CD4-positive, alpha-beta T cell (primary cell): ENCODE data around the gene B4GALT5. TPM values are rescaled to one million over a fixed set of nuclear protein-coding genes. Genes with fewer than 3 reads are reported as not detected.

ENCODE experiments used
- ATAC-seq: fragments of 200-7000 bp; cut with Tn5 transposase; one replicate; pipeline ENCODE4 v1.10.0; 2022; ENCODE audit warnings: mild to moderate bottlenecking; ENCODE audit not compliant: poor library complexity
- CTCF ChIA-PET: fragments of 350-600 bp; sonication (Branson Sonifier 250); formaldehyde crosslinking; loops from one replicate; lab custom pipeline; 2021; ENCODE audit warnings: antibody characterized with exemption, inconsistent platforms; lab: Charles Lee
- POLR2A ChIA-PET: fragments of 350-600 bp; sonication (Branson Sonifier 250); formaldehyde crosslinking; loops from one replicate; lab custom pipeline; 2021; ENCODE audit warnings: antibody characterized with exemption, inconsistent platforms; lab: Charles Lee
- DNase-seq, 14 experiments: peaks; one replicate each; pipeline ENCODE4 v3.0.0-alpha.2; 2013 to 2020; ENCODE audit warnings: mixed read lengths in 2 of 14
- H3K27ac ChIP-seq, 2 donors: one replicate each; pipeline versions ENCODE4 v1.5.1 to v1.7.0; 2013; ENCODE audit warnings: low read length in 2 of 2, low read depth in 1 of 2, mild to moderate bottlenecking in 1 of 2
- H3K27me3 ChIP-seq, 2 experiments: 1 replicate in 1 of 2; 2 replicates in 1 of 2; pipeline versions ENCODE4 v1.6.1 to v1.7.0; 2013; ENCODE audit warnings: low read length in 2 of 2, control low read depth in 1 of 2, mild to moderate bottlenecking in 1 of 2, moderate library complexity in 1 of 2; ENCODE audit not compliant: insufficient read depth in 2 of 2, control insufficient read depth in 1 of 2
- H3K36me3 ChIP-seq: one replicate; pipeline ENCODE4 v1.6.1; 2013; ENCODE audit warnings: low read length, control low read depth; ENCODE audit not compliant: insufficient read depth
- H3K4me1 ChIP-seq: one replicate; pipeline ENCODE4 v1.6.1; 2013; ENCODE audit warnings: low read length, control low read depth; ENCODE audit not compliant: insufficient read depth
- H3K4me3 ChIP-seq: one replicate; pipeline ENCODE4 v1.5.1; 2013; ENCODE audit warnings: mild to moderate bottlenecking, low read length, moderate library complexity
- H3K9me3 ChIP-seq, 2 experiments: 1 replicate in 1 of 2; 2 replicates in 1 of 2; pipeline versions ENCODE4 v1.6.1 to v1.7.0; 2013; ENCODE audit warnings: low read length in 2 of 2, mild to moderate bottlenecking in 2 of 2, control low read depth in 1 of 2, moderate library complexity in 1 of 2; ENCODE audit not compliant: control insufficient read depth in 1 of 2, insufficient read depth in 1 of 2
- H3K27ac Mint-ChIP-seq: one replicate; pipeline ENCODE4 v1.8.0; 2020; ENCODE audit warnings: mixed read lengths
- H3K27me3 Mint-ChIP-seq: one replicate; pipeline ENCODE4 v1.8.0; 2021; ENCODE audit warnings: mixed read lengths
- H3K36me3 Mint-ChIP-seq: one replicate; pipeline ENCODE4 v1.8.0; 2021; ENCODE audit warnings: low read depth, mixed read lengths
- H3K4me1 Mint-ChIP-seq: one replicate; pipeline ENCODE4 v1.8.0; 2021; ENCODE audit warnings: low read depth, mixed read lengths
- H3K4me3 Mint-ChIP-seq: one replicate; pipeline ENCODE4 v1.8.0; 2020; ENCODE audit warnings: mild to moderate bottlenecking, mixed read lengths
- H3K9me3 Mint-ChIP-seq: one replicate; pipeline ENCODE4 v1.8.0; 2020; ENCODE audit warnings: mixed read lengths
- intact Hi-C, 2 experiments: fragments of 100-400 bp; cut with DNase I in 1 of 2; cut with micrococcal nuclease in 1 of 2; formaldehyde crosslinking; loops; one replicate each; pipeline versions ENCODE4 v1.15.1 to v1.9.0; 2023 to 2025; cut with DNase I, micrococcal nuclease
- total RNA-seq, 174 experiments: library from RNA in 2 of 174; stranded (reverse) in 2 of 174; gene quantifications; one replicate each; pipeline ENCODE4 v1.2.3 and lab custom pipeline; 2021 to 2026
- TF ChIP-seq, protein P1 (sequence below): fragments of 200-600 bp; IDR thresholded peaks from one replicate; pipeline ENCODE4 v1.8.0; 2022; ENCODE audit warnings: antibody characterized with exemption, mild to moderate bottlenecking

Gene B4GALT5
- total RNA-seq, 2 experiments from 2014 or later: 3.1 to 3.2 TPM

DNA sequence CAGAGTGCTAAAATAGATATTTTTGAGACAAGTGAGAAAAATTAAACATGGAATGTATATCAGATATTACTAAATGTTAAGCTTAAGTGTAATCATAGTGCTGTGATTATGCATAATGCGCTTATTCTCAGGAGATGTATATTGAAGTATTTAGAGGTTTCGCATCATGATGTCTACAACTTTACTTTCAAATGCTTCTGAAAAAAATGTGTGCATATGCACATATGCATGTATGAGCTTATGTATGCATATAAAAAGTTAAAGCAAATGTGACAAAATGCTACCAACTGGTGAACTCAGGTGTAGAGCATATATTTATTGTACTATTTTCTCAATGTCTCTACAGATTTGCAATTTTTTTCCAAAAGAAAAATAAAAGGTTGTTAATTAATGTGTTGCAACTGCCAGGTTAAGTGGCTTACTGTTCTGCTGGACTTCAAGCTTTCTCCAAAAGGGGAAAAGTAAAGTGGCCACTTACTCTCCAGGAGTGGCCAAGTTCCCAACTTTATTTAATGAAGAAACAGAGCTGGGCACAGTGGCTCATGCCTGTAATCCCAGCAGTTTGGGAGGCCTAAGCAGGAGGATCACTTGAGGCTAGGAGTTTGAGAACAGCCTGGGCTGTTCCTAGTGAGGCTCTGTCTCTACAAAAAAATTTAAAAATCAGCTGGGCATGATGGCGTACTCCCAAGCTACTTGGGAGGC lies 48.9 kb downstream of the B4GALT5 start:
- intact Hi-C loops: no loop called here
- H3K36me3 Mint-ChIP-seq: no peaks in the 10 kb centered on the region
- POLR2A ChIA-PET: interaction anchor here (0.7 kb wide), 1 partner anchor 48 kb away, joined by 3 read pairs; no protein-coding TSS in a partner anchor

DNA sequence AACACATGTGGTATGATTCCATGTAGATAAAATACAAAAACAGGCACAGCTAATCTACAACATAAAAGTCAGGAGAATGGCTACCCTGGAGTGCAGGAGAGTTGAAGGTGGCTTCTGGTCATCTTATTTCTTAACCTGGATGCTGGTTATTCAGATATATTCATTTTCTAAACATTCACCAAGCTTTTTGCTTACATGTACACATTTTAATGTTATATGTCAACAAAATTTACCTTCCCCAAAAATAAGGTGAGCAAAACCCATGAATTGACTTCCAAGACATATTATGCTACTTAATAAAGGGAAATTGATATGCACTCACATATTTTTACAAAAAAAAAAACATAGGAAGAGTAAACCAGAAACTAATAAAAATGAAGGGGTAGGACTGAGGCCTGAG lies 50.6 kb downstream of the B4GALT5 start:
- CTCF ChIA-PET: interaction anchor here (1.2 to 1.4 kb wide), 3 partner anchors 20 to 51 kb away, joined by 3 read pairs; partner anchors contain the start of gene B4GALT5
- ATAC-seq: no peak
- Histone ChIP-seq H3K4me1 (peaks cover 2% of the 10 kb centered on the region), H3K4me3 (no peak overlapping the region), H3K27ac (no peak overlapping the region), H3K9me3 (no peaks in the 10 kb centered on the region), H3K27me3 (no peaks in the 10 kb centered on the region), H3K36me3 (no peaks in the 10 kb centered on the region)
- H3K27ac Mint-ChIP-seq: no peak overlapping the region
- H3K4me3 Mint-ChIP-seq: no peak overlapping the region
- TF ChIP-seq, protein P1, sequence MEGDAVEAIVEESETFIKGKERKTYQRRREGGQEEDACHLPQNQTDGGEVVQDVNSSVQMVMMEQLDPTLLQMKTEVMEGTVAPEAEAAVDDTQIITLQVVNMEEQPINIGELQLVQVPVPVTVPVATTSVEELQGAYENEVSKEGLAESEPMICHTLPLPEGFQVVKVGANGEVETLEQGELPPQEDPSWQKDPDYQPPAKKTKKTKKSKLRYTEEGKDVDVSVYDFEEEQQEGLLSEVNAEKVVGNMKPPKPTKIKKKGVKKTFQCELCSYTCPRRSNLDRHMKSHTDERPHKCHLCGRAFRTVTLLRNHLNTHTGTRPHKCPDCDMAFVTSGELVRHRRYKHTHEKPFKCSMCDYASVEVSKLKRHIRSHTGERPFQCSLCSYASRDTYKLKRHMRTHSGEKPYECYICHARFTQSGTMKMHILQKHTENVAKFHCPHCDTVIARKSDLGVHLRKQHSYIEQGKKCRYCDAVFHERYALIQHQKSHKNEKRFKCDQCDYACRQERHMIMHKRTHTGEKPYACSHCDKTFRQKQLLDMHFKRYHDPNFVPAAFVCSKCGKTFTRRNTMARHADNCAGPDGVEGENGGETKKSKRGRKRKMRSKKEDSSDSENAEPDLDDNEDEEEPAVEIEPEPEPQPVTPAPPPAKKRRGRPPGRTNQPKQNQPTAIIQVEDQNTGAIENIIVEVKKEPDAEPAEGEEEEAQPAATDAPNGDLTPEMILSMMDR: no peak
- H3K4me1 Mint-ChIP-seq: peaks cover under 1% of the 10 kb centered on the region
- H3K36me3 Mint-ChIP-seq: no peaks in the 10 kb centered on the region
- POLR2A ChIA-PET: no interaction called here
- intact Hi-C loops: no loop called here
- no peaks in the 10 kb centered on the region for H3K27me3 Mint-ChIP-seq
- no peaks in the 10 kb centered on the region for H3K9me3 Mint-ChIP-seq
- no peak for DNase-seq

More for the DNA sequence above, 48.9 kb downstream of the B4GALT5 start:
- peaks cover 15% of the 10 kb centered on the region for H3K4me1 Mint-ChIP-seq
- CTCF ChIA-PET: no interaction called here
- H3K4me3 Mint-ChIP-seq: no peak overlapping the region
- no peak overlapping the region for H3K27ac Mint-ChIP-seq
- ATAC-seq: no peak
- Histone ChIP-seq H3K27ac (no peak overlapping the region), H3K36me3 (no peaks in the 10 kb centered on the region), H3K9me3 (no peaks in the 10 kb centered on the region), H3K4me3 (no peak overlapping the region), H3K4me1 (peaks cover 13% of the 10 kb centered on the region), H3K27me3 (no peaks in the 10 kb centered on the region)
- H3K9me3 Mint-ChIP-seq: no peaks in the 10 kb centered on the region
- H3K27me3 Mint-ChIP-seq: no peaks in the 10 kb centered on the region
- TF ChIP-seq, protein P1: no peak
- no peak for DNase-seq

DNA sequence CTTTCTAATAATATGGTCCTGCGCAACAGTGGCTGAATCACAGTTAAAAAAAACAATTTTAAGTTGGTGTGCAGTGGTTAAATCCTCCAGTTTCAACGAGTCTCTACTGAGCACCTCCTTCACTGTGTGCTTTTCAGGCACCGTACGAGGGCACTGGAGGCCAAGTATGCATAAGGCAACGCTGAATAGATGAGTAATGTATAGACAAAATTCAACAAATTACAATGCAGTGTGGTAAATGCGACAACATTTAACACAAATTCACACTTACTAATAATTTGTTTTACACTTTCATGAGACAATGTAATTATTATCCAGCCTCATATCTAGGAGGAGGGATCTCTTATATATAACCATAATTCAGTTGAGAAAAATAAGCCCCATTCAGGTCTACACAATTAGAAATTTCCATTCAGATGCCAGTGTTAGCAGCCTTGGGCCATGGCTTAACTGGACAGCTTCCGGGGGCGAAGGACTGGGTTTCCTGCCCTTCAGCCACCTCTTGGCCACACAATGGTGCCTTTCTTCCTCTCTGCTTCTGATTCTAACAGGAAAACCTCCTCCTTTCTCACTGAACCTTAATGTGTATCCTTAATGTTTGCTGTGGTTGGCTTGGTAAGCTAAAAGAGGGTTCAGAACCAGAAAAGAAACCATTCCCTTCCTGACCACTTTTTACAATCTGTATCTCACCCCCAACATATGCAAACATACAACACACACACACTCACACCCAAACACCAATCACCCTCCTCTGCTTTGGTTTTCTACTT lies 51.9 kb downstream of the B4GALT5 start:
- Histone ChIP-seq H3K27me3 (no peaks in the 10 kb centered on the region), H3K4me3 (no peak overlapping the region), H3K27ac (no peak overlapping the region), H3K9me3 (no peaks in the 10 kb centered on the region), H3K36me3 (no peaks in the 10 kb centered on the region), H3K4me1 (peaks cover 2% of the 10 kb centered on the region)
- CTCF ChIA-PET: interaction anchor here (1.2 to 1.4 kb wide), 3 partner anchors 21 to 52 kb away, joined by 3 read pairs; partner anchors contain the start of gene B4GALT5
- Mint-ChIP-seq H3K4me3 (no peak overlapping the region), H3K36me3 (peaks cover 7% of the 10 kb centered on the region), H3K27ac (no peak overlapping the region), H3K9me3 (no peaks in the 10 kb centered on the region), H3K4me1 (no peaks in the 10 kb centered on the region), H3K27me3 (no peaks in the 10 kb centered on the region)
- intact Hi-C loops: no loop called here
- ATAC-seq: no peak
- TF ChIP-seq, protein P1: no peak
- peak in 1 of 14 experiments; percentile 46 for DNase-seq
- POLR2A ChIA-PET: no interaction called here
